NB4 (cell line): ENCODE data around the gene PIEZO2.

Experiments used
- DNase-seq: peaks from one replicate; pipeline ENCODE4 v3.0.0; 2010; ENCODE audit warnings: low read depth
- H3K4me3 ChIP-seq: one replicate; pipeline ENCODE4 v1.5.1; 2011; ENCODE audit warnings: mild to moderate bottlenecking, low read depth, low read length, moderate library complexity
- MYC ChIP-seq: IDR thresholded peaks from 2 replicates; pipeline ENCODE4 v1.6.1; 2011; ENCODE audit warnings: low read depth, low read length
- POLR2A ChIP-seq: IDR thresholded peaks from 2 replicates; pipeline ENCODE4 v1.6.1; 2011; ENCODE audit warnings: mild to moderate bottlenecking; ENCODE audit not compliant: insufficient read length; ENCODE audit errors: extremely low read depth
- TF ChIP-seq, protein P1 (sequence below): IDR thresholded peaks from 2 replicates; pipeline ENCODE4 v1.6.1; 2011; ENCODE audit warnings: low read depth, low read length
- TF ChIP-seq, protein P2 (sequence below): IDR thresholded peaks from one replicate; pipeline ENCODE4 v1.5.1; 2012; ENCODE audit warnings: low read depth, low read length

Gene PIEZO2

DNA sequence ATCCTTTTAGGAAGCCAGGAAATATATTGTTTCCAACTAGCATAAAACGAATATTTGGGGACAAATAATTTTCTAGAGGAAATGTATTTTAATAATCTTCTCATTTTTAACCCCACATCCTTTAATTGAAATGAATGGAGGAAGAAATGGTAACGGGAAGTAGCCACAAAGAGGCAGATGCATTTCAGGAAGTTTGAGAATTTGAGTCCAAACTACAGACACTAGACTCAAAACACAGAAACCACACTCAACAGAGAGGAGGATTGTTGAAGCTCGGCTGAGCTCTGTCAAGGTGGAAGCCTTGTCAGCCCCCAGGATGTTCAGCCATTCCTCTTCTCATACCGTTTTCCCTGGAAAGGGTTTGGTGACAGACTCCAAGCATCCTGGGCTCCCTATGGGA lies 335.0 kb downstream of the PIEZO2 start:
- no peak for DNase-seq
- TF ChIP-seq, protein P1, sequence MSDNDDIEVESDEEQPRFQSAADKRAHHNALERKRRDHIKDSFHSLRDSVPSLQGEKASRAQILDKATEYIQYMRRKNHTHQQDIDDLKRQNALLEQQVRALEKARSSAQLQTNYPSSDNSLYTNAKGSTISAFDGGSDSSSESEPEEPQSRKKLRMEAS: no peak
- TF ChIP-seq MYC: no peak
- TF ChIP-seq POLR2A: no peak
- TF ChIP-seq, protein P2, sequence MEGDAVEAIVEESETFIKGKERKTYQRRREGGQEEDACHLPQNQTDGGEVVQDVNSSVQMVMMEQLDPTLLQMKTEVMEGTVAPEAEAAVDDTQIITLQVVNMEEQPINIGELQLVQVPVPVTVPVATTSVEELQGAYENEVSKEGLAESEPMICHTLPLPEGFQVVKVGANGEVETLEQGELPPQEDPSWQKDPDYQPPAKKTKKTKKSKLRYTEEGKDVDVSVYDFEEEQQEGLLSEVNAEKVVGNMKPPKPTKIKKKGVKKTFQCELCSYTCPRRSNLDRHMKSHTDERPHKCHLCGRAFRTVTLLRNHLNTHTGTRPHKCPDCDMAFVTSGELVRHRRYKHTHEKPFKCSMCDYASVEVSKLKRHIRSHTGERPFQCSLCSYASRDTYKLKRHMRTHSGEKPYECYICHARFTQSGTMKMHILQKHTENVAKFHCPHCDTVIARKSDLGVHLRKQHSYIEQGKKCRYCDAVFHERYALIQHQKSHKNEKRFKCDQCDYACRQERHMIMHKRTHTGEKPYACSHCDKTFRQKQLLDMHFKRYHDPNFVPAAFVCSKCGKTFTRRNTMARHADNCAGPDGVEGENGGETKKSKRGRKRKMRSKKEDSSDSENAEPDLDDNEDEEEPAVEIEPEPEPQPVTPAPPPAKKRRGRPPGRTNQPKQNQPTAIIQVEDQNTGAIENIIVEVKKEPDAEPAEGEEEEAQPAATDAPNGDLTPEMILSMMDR: no peak
- H3K4me3 ChIP-seq: no peak overlapping the region

DNA sequence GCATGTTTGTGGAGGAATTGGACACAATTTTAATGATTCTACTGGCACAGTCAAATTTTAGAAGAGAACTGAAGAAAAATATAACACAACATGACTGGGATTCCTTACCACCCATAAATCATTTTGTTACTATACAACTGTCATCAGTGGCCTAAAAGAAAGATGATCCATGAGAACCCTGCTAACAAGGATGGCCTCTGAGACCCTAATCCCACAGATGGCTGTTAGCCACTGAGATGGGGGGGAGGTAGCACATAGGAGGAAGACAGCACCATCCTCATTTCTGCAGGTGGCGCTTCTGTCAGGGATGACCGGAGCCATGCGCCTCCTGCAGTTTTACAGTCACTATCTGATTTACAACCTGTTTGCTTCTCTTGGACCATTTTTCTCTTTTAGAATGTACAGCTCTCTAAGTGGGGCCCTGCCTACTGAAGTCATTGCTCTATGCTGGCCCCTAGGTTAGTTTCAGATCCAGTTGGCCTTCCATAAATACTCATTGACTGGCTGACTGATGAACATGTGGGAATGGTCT lies 343.7 kb downstream of the PIEZO2 start:
- DNase-seq: no peak
- H3K4me3 ChIP-seq: no peak overlapping the region
- TF ChIP-seq MYC (no peak), POLR2A (no peak)
- TF ChIP-seq, protein P2: no peak
- TF ChIP-seq, protein P1: no peak

DNA sequence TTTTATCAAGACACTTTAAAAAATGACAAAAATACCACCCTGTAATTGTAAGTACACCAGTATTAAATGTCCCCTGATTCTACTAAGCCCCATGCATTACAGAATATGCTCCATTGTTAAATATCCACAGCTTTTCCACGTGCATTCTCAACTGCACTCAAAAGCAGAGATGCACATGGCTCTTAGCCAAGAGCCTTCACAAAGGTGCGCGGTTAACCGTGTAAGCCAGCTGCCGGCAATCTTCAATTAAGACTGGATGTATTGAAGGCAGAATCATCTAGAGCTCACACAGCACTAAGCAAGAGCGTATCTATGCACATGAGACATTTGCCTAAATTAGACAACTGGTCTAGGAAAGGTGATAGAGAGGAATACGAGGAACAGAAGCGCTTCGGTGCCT lies 345.2 kb downstream of the PIEZO2 start:
- no peak for DNase-seq
- TF ChIP-seq, protein P2: no peak
- TF ChIP-seq MYC (no peak), POLR2A (no peak)
- TF ChIP-seq, protein P1: no peak
- no peak overlapping the region for H3K4me3 ChIP-seq

DNA sequence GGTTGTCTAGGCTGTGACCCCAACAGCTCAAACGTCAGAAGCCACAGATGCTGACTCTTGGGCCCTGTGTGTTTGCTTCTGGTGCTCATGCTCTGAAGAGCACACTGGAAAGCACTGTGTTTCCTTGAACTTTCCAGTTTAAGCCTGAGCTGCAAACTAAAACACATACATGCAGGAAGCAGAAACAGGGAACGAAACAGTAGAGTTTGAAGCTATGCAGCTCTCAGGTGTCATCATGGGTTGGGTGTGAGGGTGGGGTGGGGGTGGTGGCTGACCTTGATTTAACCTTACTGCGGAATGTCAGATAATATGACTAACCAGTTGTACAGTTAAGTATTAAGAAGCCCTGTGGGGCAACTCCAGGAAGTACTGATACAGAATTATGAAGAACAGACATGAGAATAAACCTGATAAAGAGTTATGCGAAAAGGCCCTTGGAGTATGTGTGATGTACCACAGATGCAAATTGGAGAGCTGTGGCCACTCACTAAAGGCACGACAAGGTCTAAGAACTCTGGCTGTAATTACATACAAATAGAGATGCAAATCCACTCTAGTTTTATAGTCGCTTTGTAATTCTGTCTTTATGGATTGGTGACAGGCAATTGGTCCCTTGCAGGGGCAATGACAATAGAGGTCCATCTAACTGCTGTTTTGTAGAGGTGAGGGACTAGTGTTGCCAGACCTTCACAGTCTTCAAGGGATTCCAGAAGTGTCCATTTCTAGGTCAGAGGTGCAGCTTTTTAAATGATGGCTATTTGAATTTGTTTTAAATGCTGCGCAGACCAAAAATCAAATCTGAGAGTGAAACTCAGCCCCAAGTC lies 350.4 kb downstream of the PIEZO2 start:
- no peak for DNase-seq
- TF ChIP-seq MYC: no peak
- TF ChIP-seq, protein P2: no peak
- TF ChIP-seq, protein P1: no peak
- TF ChIP-seq POLR2A: no peak
- H3K4me3 ChIP-seq: no peak overlapping the region

DNA sequence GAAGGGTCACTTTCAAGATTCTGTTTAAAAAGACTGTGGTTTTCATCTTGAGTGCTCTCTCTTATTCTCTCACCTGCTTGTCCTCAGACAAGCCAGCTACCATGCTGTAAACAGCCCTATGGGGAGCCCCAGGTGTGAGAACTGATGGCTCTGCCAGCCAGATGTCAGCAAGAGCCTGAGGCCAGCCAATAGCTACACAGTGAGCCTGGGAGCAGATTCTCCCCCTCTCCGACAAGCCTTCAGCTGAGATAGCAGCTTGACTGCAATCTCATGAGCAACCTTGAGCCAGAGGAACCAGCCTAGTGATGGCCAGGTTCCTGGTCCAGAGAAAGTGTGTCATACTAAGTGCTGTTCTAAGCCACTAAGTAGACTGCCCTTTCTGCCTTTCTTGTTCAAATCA lies 351.5 kb downstream of the PIEZO2 start:
- no peak for TF ChIP-seq MYC
- TF ChIP-seq, protein P2: no peak
- TF ChIP-seq, protein P1: no peak
- no peak for TF ChIP-seq POLR2A
- no peak overlapping the region for H3K4me3 ChIP-seq
- no peak for DNase-seq
